Mesenchymal stem cell (in vitro differentiated cells and primary cell): ENCODE measurements around the gene KCND2.

Experiments
- DNase-seq: peaks from one replicate; pipeline ENCODE4 v3.0.0-alpha.2; 2013
- H2AFZ ChIP-seq: one replicate; pipeline ENCODE4 v1.6.1; 2013; ENCODE audit warnings: low read depth, mild to moderate bottlenecking, control low read depth, inconsistent platforms, low read length, moderate library complexity
- H2AK5ac ChIP-seq: 2 replicates; pipeline ENCODE4 v1.6.1; 2013; ENCODE audit warnings: low read length, moderate library complexity, mild to moderate bottlenecking, inconsistent platforms; ENCODE audit not compliant: severe bottlenecking
- H2BK120ac ChIP-seq: one replicate; pipeline ENCODE4 v1.6.1; 2013; ENCODE audit warnings: low read depth, mild to moderate bottlenecking, inconsistent platforms, low read length, moderate library complexity
- H2BK12ac ChIP-seq, 2 experiments: one replicate each; pipeline ENCODE4 v1.6.1; 2013; ENCODE audit warnings: inconsistent platforms in 2 of 2, low read length in 2 of 2, mild to moderate bottlenecking in 2 of 2, moderate library complexity in 2 of 2, control low read depth in 1 of 2
- H2BK15ac ChIP-seq: one replicate; pipeline ENCODE4 v1.6.1; 2013; ENCODE audit warnings: mild to moderate bottlenecking, low read depth, inconsistent platforms; ENCODE audit not compliant: poor library complexity, severe bottlenecking
- H2BK5ac ChIP-seq: 2 replicates; pipeline ENCODE4 v1.6.1; 2013; ENCODE audit warnings: low read depth, mild to moderate bottlenecking, low read length, control low read depth, inconsistent platforms; ENCODE audit not compliant: poor library complexity, severe bottlenecking
- H3K14ac ChIP-seq, 2 experiments: one replicate each; pipeline ENCODE4 v1.6.1; 2013; ENCODE audit warnings: inconsistent platforms in 2 of 2, low read length in 2 of 2, control low read depth in 1 of 2, mild to moderate bottlenecking in 1 of 2, moderate library complexity in 1 of 2
- H3K18ac ChIP-seq, 2 experiments: one replicate each; pipeline ENCODE4 v1.6.1; 2013; ENCODE audit warnings: inconsistent platforms in 2 of 2, low read length in 2 of 2, control low read depth in 1 of 2, low read depth in 1 of 2, mild to moderate bottlenecking in 1 of 2
- H3K23ac ChIP-seq, 2 experiments: one replicate each; pipeline ENCODE4 v1.6.1; 2013; ENCODE audit warnings: inconsistent platforms in 2 of 2, low read length in 2 of 2, mild to moderate bottlenecking in 2 of 2, moderate library complexity in 2 of 2, control low read depth in 1 of 2
- H3K27ac ChIP-seq: 2 replicates; pipeline ENCODE4 v1.5.1; 2013; ENCODE audit warnings: mild to moderate bottlenecking, moderate library complexity, low read length, control low read depth, inconsistent platforms; ENCODE audit not compliant: poor library complexity, severe bottlenecking
- H3K27me3 ChIP-seq, 2 experiments: 2 replicates each; pipeline versions ENCODE4 v1.6.1 to v1.7.0; 2013; ENCODE audit warnings: low read length in 2 of 2, mild to moderate bottlenecking in 2 of 2, moderate library complexity in 2 of 2, control low read depth in 1 of 2, inconsistent platforms in 1 of 2; ENCODE audit not compliant: control insufficient read depth in 1 of 2, insufficient read depth in 1 of 2
- H3K36me3 ChIP-seq, 2 experiments: 2 replicates each; pipeline versions ENCODE4 v1.6.1 to v1.7.0; 2013; ENCODE audit warnings: low read length in 2 of 2, control low read depth in 1 of 2, inconsistent platforms in 1 of 2, low read depth in 1 of 2, mild to moderate bottlenecking in 1 of 2; ENCODE audit not compliant: insufficient read depth in 2 of 2, control insufficient read depth in 1 of 2
- H3K4ac ChIP-seq, 2 experiments: one replicate each; pipeline ENCODE4 v1.6.1; 2013; ENCODE audit warnings: inconsistent platforms in 2 of 2, low read length in 2 of 2, mild to moderate bottlenecking in 2 of 2, moderate library complexity in 2 of 2, control low read depth in 1 of 2, low read depth in 1 of 2
- H3K4me1 ChIP-seq: 2 replicates; pipeline ENCODE4 v1.6.1; 2013; ENCODE audit warnings: low read depth, low read length, control low read depth; ENCODE audit not compliant: control insufficient read depth, insufficient read depth
- H3K4me2 ChIP-seq: 2 replicates; pipeline ENCODE4 v1.6.1; 2013; ENCODE audit warnings: low read length, mild to moderate bottlenecking, inconsistent platforms; ENCODE audit not compliant: poor library complexity, severe bottlenecking
- H3K4me3 ChIP-seq, 2 experiments: 2 replicates each; pipeline versions ENCODE4 v1.5.1 to v1.7.0; 2013; ENCODE audit warnings: low read length in 2 of 2, mild to moderate bottlenecking in 2 of 2, control low read depth in 1 of 2, low read depth in 1 of 2; ENCODE audit not compliant: insufficient read depth in 1 of 2
- H3K79me1 ChIP-seq: replicated peaks from 2 replicates; pipeline ENCODE4 v1.6.1; 2013; ENCODE audit warnings: mild to moderate bottlenecking, control low read depth, low read length, inconsistent platforms; ENCODE audit not compliant: poor library complexity, severe bottlenecking
- H3K9ac ChIP-seq: 2 replicates; pipeline ENCODE4 v1.7.0; 2013; ENCODE audit warnings: mild to moderate bottlenecking, low read length, moderate library complexity
- H3K9me3 ChIP-seq: 2 replicates; pipeline ENCODE4 v1.7.0; 2013; ENCODE audit warnings: mild to moderate bottlenecking, low read length; ENCODE audit not compliant: control insufficient read depth
- H4K8ac ChIP-seq: one replicate; pipeline ENCODE4 v1.6.1; 2013; ENCODE audit warnings: inconsistent platforms, mild to moderate bottlenecking, low read length, moderate library complexity
- H4K91ac ChIP-seq: one replicate; pipeline ENCODE4 v1.6.1; 2013; ENCODE audit warnings: mild to moderate bottlenecking, low read length, inconsistent platforms
- WGBS: methylation state at CpG from one replicate; pipeline ENCODE4 v1.1.7; 2013; ENCODE audit warnings: mixed read lengths; 5-methylcytosine and 5-hydroxymethylcytosine counted together

The KCND2 gene

GRCh38 chr7:120665068-120665467 lies 392.1 kb downstream of the KCND2 start:
- 85% methylated on average over 1 of the region's 1 CpG for WGBS
- no peak overlapping the region for H4K8ac ChIP-seq
- no peak for DNase-seq

DNA sequence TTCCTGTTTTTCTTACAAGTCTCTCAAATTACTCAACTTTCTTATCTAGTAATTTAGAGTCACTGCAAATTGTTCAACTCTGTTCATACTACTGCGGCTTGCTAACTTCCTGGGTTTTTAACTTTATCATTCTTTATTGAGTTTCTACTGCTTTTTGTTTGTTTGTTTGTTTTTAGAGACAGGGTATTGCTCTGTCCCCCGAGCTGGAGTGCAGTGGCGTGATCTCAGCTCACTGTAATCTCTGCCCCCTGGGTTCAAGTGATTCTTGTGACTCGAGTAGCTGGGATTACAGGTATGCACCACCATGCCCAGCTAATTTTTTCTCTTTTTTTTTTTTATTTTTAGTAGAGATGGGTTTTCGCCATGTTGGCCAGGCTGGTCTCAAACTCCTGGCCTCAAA lies 402.1 kb downstream of the KCND2 start:
- Histone ChIP-seq H3K23ac (no peak overlapping the region), H3K4ac (no peak overlapping the region)
- WGBS, result 100% methylated on average over 1 of the region's 5 CpGs

More at GRCh38 chr7:120665068-120665467, 392.1 kb downstream of the KCND2 start:
- Histone ChIP-seq H2BK15ac (no peak overlapping the region), H2BK120ac (no peak overlapping the region), H2AFZ (no peak overlapping the region), H3K79me1 (no peaks in the 10 kb centered on the region), H3K4ac (no peak overlapping the region), H3K4me3 (no peak overlapping the region), H3K18ac (no peak overlapping the region), H3K4me2 (no peak overlapping the region), H3K23ac (no peak overlapping the region), H3K9me3 (no peaks in the 10 kb centered on the region), H3K9ac (no peak overlapping the region), H3K27ac (no peak overlapping the region), H3K4me1 (no peaks in the 10 kb centered on the region), H2AK5ac (no peak overlapping the region), H2BK5ac (no peak overlapping the region), H3K14ac (no peak overlapping the region), H2BK12ac (no peak overlapping the region), H4K91ac (no peak overlapping the region), H3K27me3 (no peaks in the 10 kb centered on the region), H3K36me3 (no peaks in the 10 kb centered on the region)

GRCh38 chr7:120677535-120677934 lies 404.6 kb downstream of the KCND2 start:
- no peak overlapping the region for H3K4me3 ChIP-seq
- no peak for DNase-seq
- no peak overlapping the region for H2AK5ac ChIP-seq
- H3K36me3 ChIP-seq, result no peaks in the 10 kb centered on the region
- no CpG with 5 or more reads among the region's 1 CpG for whole genome bisulfite sequencing
- no peak overlapping the region for H2BK5ac ChIP-seq
- no peak overlapping the region for H3K14ac ChIP-seq
- no peak overlapping the region for H2BK12ac ChIP-seq
- no peak overlapping the region for H3K4ac ChIP-seq
- H3K4me2 ChIP-seq, result no peak overlapping the region
- no peak overlapping the region for H4K91ac ChIP-seq
- no peaks in the 10 kb centered on the region for H3K79me1 ChIP-seq
- no peak overlapping the region for H3K23ac ChIP-seq
- H2BK120ac ChIP-seq, result no peak overlapping the region
- H3K18ac ChIP-seq, result no peak overlapping the region
- H4K8ac ChIP-seq, result no peak overlapping the region
- H2AFZ ChIP-seq, result no peak overlapping the region
- H3K27ac ChIP-seq, result no peak overlapping the region
- H3K4me1 ChIP-seq, result no peaks in the 10 kb centered on the region
- no peaks in the 10 kb centered on the region for H3K27me3 ChIP-seq
- no peak overlapping the region for H3K9ac ChIP-seq
- H2BK15ac ChIP-seq, result no peak overlapping the region
- no peaks in the 10 kb centered on the region for H3K9me3 ChIP-seq

More for the DNA sequence above, 402.1 kb downstream of the KCND2 start:
- H3K18ac ChIP-seq, result no peak overlapping the region
- H3K4me2 ChIP-seq, result no peak overlapping the region
- no peaks in the 10 kb centered on the region for H3K4me1 ChIP-seq
- H3K4me3 ChIP-seq, result no peak overlapping the region
- no peak overlapping the region for H2BK120ac ChIP-seq
- H3K79me1 ChIP-seq, result no peaks in the 10 kb centered on the region
- H2BK15ac ChIP-seq, result no peak overlapping the region
- H2BK12ac ChIP-seq, result no peak overlapping the region
- H2AK5ac ChIP-seq, result no peak overlapping the region
- no peaks in the 10 kb centered on the region for H3K9me3 ChIP-seq
- H4K8ac ChIP-seq, result no peak overlapping the region
- H2BK5ac ChIP-seq, result no peak overlapping the region
- H3K14ac ChIP-seq, result no peak overlapping the region
- H3K27ac ChIP-seq, result no peak overlapping the region
- no peaks in the 10 kb centered on the region for H3K27me3 ChIP-seq
- no peak overlapping the region for H3K9ac ChIP-seq
- no peaks in the 10 kb centered on the region for H3K36me3 ChIP-seq
- H2AFZ ChIP-seq, result no peak overlapping the region
- H4K91ac ChIP-seq, result no peak overlapping the region
- no peak for DNase-seq

- Histone ChIP-seq H2BK15ac (no peak overlapping the region), H3K4me3 (no peak overlapping the region), H3K36me3 (no peaks in the 10 kb centered on the region), H3K18ac (no peak overlapping the region), H2BK120ac (no peak overlapping the region), H2BK12ac (no peak overlapping the region), H3K14ac (no peak overlapping the region), H4K8ac (no peak overlapping the region), H3K27ac (no peak overlapping the region), H4K91ac (no peak overlapping the region), H2AFZ (no peak overlapping the region), H3K9me3 (no peaks in the 10 kb centered on the region), H3K27me3 (no peaks in the 10 kb centered on the region), H3K4me1 (no peaks in the 10 kb centered on the region), H3K23ac (no peak overlapping the region), H2AK5ac (no peak overlapping the region), H3K4me2 (no peak overlapping the region), H3K9ac (no peak overlapping the region), H2BK5ac (no peak overlapping the region), H3K79me1 (no peaks in the 10 kb centered on the region), H3K4ac (no peak overlapping the region)
- no peak for DNase-seq
- WGBS, result 86% methylated on average over 1 of the region's 1 CpG
Observed at GRCh38 chr7:120680985-120681384, 408.0 kb downstream of the KCND2 start.
